NT2/D1 (cell line): Measurements from ENCODE around the gene FOSB.

Experiments
- SUZ12 ChIP-seq: IDR thresholded peaks from 2 replicates; pipeline ENCODE4 v1.6.1; 2011; ENCODE audit not compliant: insufficient read length, insufficient read depth; ENCODE audit errors: extremely low read depth
- YY1 ChIP-seq: IDR thresholded peaks from 2 replicates; pipeline ENCODE4 v1.6.1; 2011; ENCODE audit not compliant: insufficient read length, insufficient read depth

GRCh38 chr19:45484273-45484945, 16.6 kb downstream of the FOSB start:
- TF ChIP-seq YY1 = no peak
- TF ChIP-seq SUZ12 = no peak
